H1 (cell line): ENCODE measurements around the gene PAXIP1. TPM values are rescaled to one million over a fixed set of nuclear protein-coding genes. Genes with fewer than 3 reads are reported as not detected.

Experiments used
- CTCF ChIA-PET: fragments of 300-600 bp; sonication (Branson Sonifier 250); formaldehyde crosslinking; loops from one replicate; lab custom pipeline; 2021; ENCODE audit not compliant: partially characterized antibody; lab: Charles Lee
- POLR2A ChIA-PET: fragments of 300-600 bp; sonication (Branson Sonifier 250); formaldehyde crosslinking; loops from one replicate; lab custom pipeline; 2021; ENCODE audit warnings: inconsistent platforms; ENCODE audit not compliant: partially characterized antibody; lab: Charles Lee
- DNase-seq, 2 experiments: peaks; one replicate each; pipeline versions ENCODE4 v3.0.0 to v3.0.0-alpha.2; 2010 to 2022; ENCODE audit warnings: low spot score in 2 of 2, low read depth in 1 of 2, mixed read lengths in 1 of 2
- FAIRE-seq: peaks from 2 replicates; lab custom pipeline; 2011; peaks lifted over from hg19 to GRCh38; lab: Jason Lieb, UNC
- H2AFZ ChIP-seq: 2 replicates; pipeline ENCODE4 v1.8.1; 2012; ENCODE audit warnings: low read length, inconsistent platforms
- H2AK5ac ChIP-seq: 2 replicates; pipeline ENCODE4 v1.6.1; 2013; ENCODE audit warnings: low read depth, low read length
- H2BK120ac ChIP-seq: replicated peaks from 2 replicates; pipeline ENCODE3; 2013; ENCODE audit warnings: low read depth, low read length, inconsistent platforms
- H2BK12ac ChIP-seq: 2 replicates; pipeline ENCODE4 v1.6.1; 2013; ENCODE audit warnings: low read depth, low read length
- H2BK15ac ChIP-seq: 2 replicates; pipeline ENCODE4 v1.6.1; 2013; ENCODE audit warnings: low read length
- H2BK20ac ChIP-seq: 2 replicates; pipeline ENCODE4 v1.6.1; 2013; ENCODE audit warnings: low read length
- H2BK5ac ChIP-seq: 2 replicates; pipeline ENCODE4 v1.6.1; 2013; ENCODE audit warnings: low read depth, low read length
- H3K14ac ChIP-seq: 2 replicates; pipeline ENCODE4 v1.6.1; 2013; ENCODE audit warnings: inconsistent platforms; ENCODE audit not compliant: insufficient read length
- H3K18ac ChIP-seq: 2 replicates; pipeline ENCODE4 v1.6.1; 2013; ENCODE audit warnings: low read length; ENCODE audit errors: extremely low read depth
- H3K23ac ChIP-seq: 2 replicates; pipeline ENCODE4 v1.6.1; 2013; ENCODE audit warnings: inconsistent platforms; ENCODE audit not compliant: insufficient read length
- H3K23me2 ChIP-seq: 2 replicates; pipeline ENCODE4 v1.6.1; 2013; ENCODE audit warnings: low read depth, low read length
- H3K27ac ChIP-seq: 2 replicates; pipeline ENCODE4 v1.6.1; 2011; ENCODE audit warnings: low read depth, low read length, inconsistent platforms
- H3K27me3 ChIP-seq, 4 experiments: replicated peaks in 1 of 4; 1 replicate in 1 of 4; 2 replicates in 3 of 4; pipeline versions ENCODE4 v1.6.1 to v1.8.1; 2011 to 2013; ENCODE audit warnings: low read length in 3 of 4, mild to moderate bottlenecking in 3 of 4, inconsistent platforms in 2 of 4, mixed read lengths in 2 of 4, moderate library complexity in 1 of 4; ENCODE audit not compliant: control insufficient read depth in 3 of 4, insufficient read depth in 3 of 4; ENCODE audit errors: extremely low read depth in 1 of 4
- H3K36me3 ChIP-seq, 4 experiments: 2 replicates each; pipeline versions ENCODE4 v1.6.1 to v1.8.1; 2011 to 2013; ENCODE audit warnings: mild to moderate bottlenecking in 4 of 4, low read length in 3 of 4, moderate library complexity in 2 of 4, control low read depth in 1 of 4, inconsistent platforms in 1 of 4; ENCODE audit not compliant: insufficient read depth in 4 of 4, control insufficient read depth in 2 of 4
- H3K4ac ChIP-seq: replicated peaks from 2 replicates; pipeline ENCODE3; 2013; ENCODE audit warnings: low read length, low read depth, mixed read lengths, inconsistent platforms; ENCODE audit not compliant: insufficient read length
- H3K4me1 ChIP-seq, 4 experiments: replicated peaks in 1 of 4; 1 replicate in 1 of 4; 2 replicates in 3 of 4; pipeline versions ENCODE4 v1.6.1 to v1.8.1; 2011 to 2013; ENCODE audit warnings: low read length in 3 of 4, inconsistent platforms in 2 of 4, mixed read lengths in 1 of 4; ENCODE audit not compliant: insufficient read depth in 4 of 4, control insufficient read depth in 3 of 4
- H3K4me2 ChIP-seq, 2 experiments: 2 replicates each; pipeline versions ENCODE4 v1.6.1 to v1.8.1; 2011 to 2013; ENCODE audit warnings: low read depth in 2 of 2, low read length in 2 of 2, control low read depth in 1 of 2, inconsistent platforms in 1 of 2, mild to moderate bottlenecking in 1 of 2; ENCODE audit not compliant: insufficient read depth in 1 of 2
- H3K4me3 ChIP-seq, 4 experiments: fragments of 200-600, 300-600 bp in 1 of 4; sonication (generic), shearing (Covaris generic), sonication (Bioruptor Twin) in 1 of 4; 2 replicates each; pipeline versions ENCODE4 v1.5.1 to v1.8.1; 2011 to 2016; ENCODE audit warnings: low read length in 4 of 4, low read depth in 3 of 4, control low read depth in 2 of 4, inconsistent platforms in 2 of 4, mild to moderate bottlenecking in 2 of 4, mixed read lengths in 1 of 4, moderate library complexity in 1 of 4; ENCODE audit not compliant: insufficient read depth in 2 of 4; ENCODE audit errors: extremely low read depth in 1 of 4
- H3K56ac ChIP-seq: replicated peaks from 2 replicates; pipeline ENCODE3; 2013; ENCODE audit warnings: low read depth, mild to moderate bottlenecking, mixed read lengths, low read length, inconsistent platforms; ENCODE audit not compliant: insufficient read length
- H3K79me1 ChIP-seq: 2 replicates; pipeline ENCODE4 v1.6.1; 2013; ENCODE audit warnings: low read depth, low read length, control low read depth
- H3K79me2 ChIP-seq, 2 experiments: 2 replicates each; pipeline versions ENCODE4 v1.6.1 to v1.8.1; 2012 to 2013; ENCODE audit warnings: low read length in 2 of 2, mild to moderate bottlenecking in 2 of 2, inconsistent platforms in 1 of 2; ENCODE audit not compliant: insufficient read depth in 2 of 2, control insufficient read depth in 1 of 2
- H3K9ac ChIP-seq, 4 experiments: replicated peaks in 1 of 4; 1 replicate in 1 of 4; 2 replicates in 3 of 4; pipeline versions ENCODE4 v1.6.1 to v1.8.1; 2011 to 2013; ENCODE audit warnings: low read depth in 3 of 4, low read length in 3 of 4, control low read depth in 2 of 4, mild to moderate bottlenecking in 2 of 4, moderate library complexity in 2 of 4, inconsistent platforms in 1 of 4; ENCODE audit errors: extremely low read depth in 1 of 4
- H3K9me3 ChIP-seq, 2 experiments: 2 replicates each; pipeline versions ENCODE4 v1.6.1 to v1.8.1; 2012 to 2013; ENCODE audit warnings: mild to moderate bottlenecking in 2 of 2, moderate library complexity in 2 of 2, control low read depth in 1 of 2, inconsistent platforms in 1 of 2, low read depth in 1 of 2, low read length in 1 of 2, mixed read lengths in 1 of 2; ENCODE audit not compliant: insufficient read depth in 2 of 2
- H4K20me1 ChIP-seq, 2 experiments: replicated peaks in 1 of 2; 2 replicates each; pipeline versions ENCODE3 to v1.8.1; 2011 to 2013; ENCODE audit warnings: inconsistent platforms in 2 of 2, low read length in 2 of 2, mild to moderate bottlenecking in 1 of 2; ENCODE audit not compliant: insufficient read depth in 2 of 2, control insufficient read depth in 1 of 2
- H4K5ac ChIP-seq: 2 replicates; pipeline ENCODE4 v1.6.1; 2013; ENCODE audit warnings: low read length, low read depth, mixed read lengths, inconsistent platforms; ENCODE audit not compliant: insufficient read length
- H4K8ac ChIP-seq: 2 replicates; pipeline ENCODE4 v1.8.0; 2013; ENCODE audit warnings: mild to moderate bottlenecking, moderate library complexity, low read length, inconsistent platforms; ENCODE audit not compliant: insufficient read depth; ENCODE audit errors: extremely low read depth
- H4K91ac ChIP-seq: replicated peaks from 2 replicates; pipeline ENCODE3; 2013; ENCODE audit warnings: low read length, mixed read lengths, inconsistent platforms; ENCODE audit not compliant: insufficient read length
- ASH2L ChIP-seq: fragments of 200-600, 300-600 bp; sonication (generic); IDR thresholded peaks from one replicate; pipeline ENCODE4 v1.7.1; 2017; ENCODE audit warnings: low read length
- ATF2 ChIP-seq: IDR thresholded peaks from 2 replicates; pipeline ENCODE4 v1.6.1; 2012; ENCODE audit warnings: low read length, inconsistent platforms
- CBX8 ChIP-seq: fragments of 300-800, 300-1000 bp; sonication (generic); IDR thresholded peaks from 2 replicates; pipeline ENCODE4 v1.7.1; 2016; ENCODE audit warnings: low read depth, low read length, borderline replicate concordance
- CHD2 ChIP-seq: IDR thresholded peaks from 2 replicates; pipeline ENCODE4 v1.6.1; 2012; ENCODE audit warnings: low read length, improper control_type of control experiment
- HDAC2 ChIP-seq, 2 experiments: fragments of 300-600 bp in 1 of 2; sonication (generic) in 1 of 2; IDR thresholded peaks; 2 replicates each; pipeline ENCODE4 v1.6.1; 2011 to 2012; ENCODE audit warnings: low read depth in 2 of 2, low read length in 2 of 2, mild to moderate bottlenecking in 2 of 2, moderate library complexity in 2 of 2, borderline replicate concordance in 1 of 2, inconsistent platforms in 1 of 2
- JUN ChIP-seq: IDR thresholded peaks from 2 replicates; pipeline ENCODE4 v1.6.1; 2011; ENCODE audit warnings: low read depth, mild to moderate bottlenecking, improper control_type of control experiment, low read length
- JUND ChIP-seq: IDR thresholded peaks from 2 replicates; pipeline ENCODE4 v1.6.1; 2011; ENCODE audit warnings: mild to moderate bottlenecking, improper control_type of control experiment, low read length
- POU5F1 ChIP-seq: IDR thresholded peaks from 2 replicates; pipeline ENCODE4 v1.6.1; 2011; ENCODE audit warnings: low read depth, mild to moderate bottlenecking, low read length, moderate library complexity
- RAD21 ChIP-seq, 2 experiments: IDR thresholded peaks in 1 of 2; conservative IDR thresholded peaks in 1 of 2; 2 replicates each; pipeline ENCODE4 v1.6.1; 2011; ENCODE audit warnings: low read depth in 2 of 2, low read length in 2 of 2, improper control_type of control experiment in 1 of 2, inconsistent platforms in 1 of 2, mild to moderate bottlenecking in 1 of 2, moderate library complexity in 1 of 2
- TEAD4 ChIP-seq: IDR thresholded peaks from 2 replicates; pipeline ENCODE4 v1.6.1; 2012; ENCODE audit warnings: low read depth, low read length, inconsistent platforms, mixed read lengths
- WGBS, 2 experiments: shearing (Covaris generic) in 1 of 2; methylation state at CpG; one replicate each; pipeline versions ENCODE4 v1.1.6 to v1.1.7; 2013 to 2015; ENCODE audit warnings: low lambda C conversion rate in 2 of 2, mixed read lengths in 2 of 2, inconsistent platforms in 1 of 2, low coverage in 1 of 2, missing lambda C conversion rate in 1 of 2; ENCODE audit not compliant: insufficient replicate concordance in 2 of 2, insufficient coverage in 1 of 2, insufficient read length in 1 of 2; ENCODE audit errors: extremely low coverage in 1 of 2, missing lambda C conversion rate in 1 of 2; 5-methylcytosine and 5-hydroxymethylcytosine counted together
- polyA plus RNA-seq, 7 experiments: library from polyadenylated mRNA; depleted of rRNA in 3 of 7; stranded (reverse) in 5 of 7; unstranded in 2 of 7; fragments of >200 nt in 5 of 7; fragments of 200-250 nt in 2 of 7; gene quantifications; 1 replicate in 5 of 7; 2 replicates in 1 of 7; 4 replicates in 1 of 7; pipeline versions ENCODE4 v1.2.1 to v1.2.3, GENCODE V29; 2011 to 2013; ENCODE audit warnings: missing spikeins in 2 of 7, mixed read lengths in 2 of 7
- total RNA-seq: library from RNA; stranded (reverse); fragmentation: NEBNext Ultra II Directional; extraction: Animal tissue kit (Norgen Biotek cat#: 25700); gene quantifications from 2 replicates; pipeline ENCODE4 v1.2.1, GENCODE V29; 2021
- TF ChIP-seq, protein P1 (sequence below): IDR thresholded peaks from 2 replicates; pipeline ENCODE4 v1.6.1; 2012; ENCODE audit warnings: inconsistent platforms

The PAXIP1 gene
- total and polyA plus RNA-seq, 2 of the 8 experiments (the other 6 are each of a cell fraction or from before 2014, with no cell fraction given), result 32.4 to 32.8 TPM

DNA sequence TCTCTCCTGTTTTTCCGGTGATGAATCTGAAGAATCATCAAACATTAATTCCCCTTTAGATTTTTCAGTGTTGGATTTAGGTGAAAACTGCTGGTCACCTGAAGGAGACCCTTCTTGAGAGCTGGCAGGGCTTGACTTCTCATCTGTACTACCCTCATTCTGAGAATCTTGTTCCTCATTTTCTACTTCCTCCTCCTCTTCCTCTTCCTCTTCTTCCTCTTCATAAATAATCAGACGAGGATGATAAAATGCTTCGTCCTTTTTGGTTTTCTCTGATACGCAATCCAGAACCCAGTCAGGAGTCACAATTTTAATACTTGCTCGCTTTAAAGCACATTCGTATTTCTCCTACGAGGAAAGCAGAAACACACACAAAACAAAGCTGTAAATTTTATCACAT lies 26.9 kb downstream of the PAXIP1 start:
- no peak overlapping the region for H2BK20ac ChIP-seq
- WGBS, 2 experiments, result 99% methylated on average over 7 of the region's 7 CpGs; no CpG with 5 or more reads in 1 of the 2 experiments
- peaks cover 8 to 31% (median 12%) of the 10 kb centered on the region in 4 experiments; a peak in 7 of 8 replicates for H3K36me3 ChIP-seq
- no peaks in the 10 kb centered on the region for H3K27me3 ChIP-seq
- H3K79me2 ChIP-seq, result peaks cover 2 to 31% of the 10 kb centered on the region in 2 experiments; a peak in 3 of 4 replicates
- FAIRE-seq, result no peak
- CTCF ChIA-PET, result interaction anchor here (0.7 to 3.2 kb wide), 7 partner anchors 16 to 180 kb away, joined by 3 to 14 read pairs (median 5); no protein-coding TSS in a partner anchor
- H3K9me3 ChIP-seq, result no peaks in the 10 kb centered on the region
- no peak overlapping the region for H3K4me3 ChIP-seq
- H2AFZ ChIP-seq, result no peak overlapping the region
- H4K20me1 ChIP-seq, result peaks cover 4 to 8% of the 10 kb centered on the region in 2 experiments
- no peak overlapping the region for H3K14ac ChIP-seq
- DNase-seq, result no peak
- H3K79me1 ChIP-seq, result peaks cover 6% of the 10 kb centered on the region; the same call in 1 of the 2 replicates
- no peak overlapping the region for H2BK5ac ChIP-seq
- H2BK12ac ChIP-seq, result no peak overlapping the region
- POLR2A ChIA-PET, result interaction anchor here (1.6 kb wide), 1 partner anchor 15 kb away, joined by 4 read pairs; no protein-coding TSS in a partner anchor
- no peak overlapping the region for H3K18ac ChIP-seq
- no peaks in the 10 kb centered on the region for H3K23me2 ChIP-seq
- no peak overlapping the region for H3K4me2 ChIP-seq
- no peaks in the 10 kb centered on the region for H3K4me1 ChIP-seq
- H4K5ac ChIP-seq, result no peak overlapping the region
- H4K91ac ChIP-seq, result no peak overlapping the region
- no peak overlapping the region for H3K56ac ChIP-seq
- no peak overlapping the region for H4K8ac ChIP-seq
- no peak overlapping the region for H3K4ac ChIP-seq
- H3K27ac ChIP-seq, result no peak overlapping the region
- H2BK120ac ChIP-seq, result no peak overlapping the region
- H2BK15ac ChIP-seq, result no peak overlapping the region
- H2AK5ac ChIP-seq, result no peak overlapping the region
- no peak overlapping the region for H3K9ac ChIP-seq
- no peak overlapping the region for H3K23ac ChIP-seq
- TF ChIP-seq JUND (no peak), JUN (no peak), CHD2 (no peak), POU5F1 (no peak), TEAD4 (no peak), CBX8 (no peak), ASH2L (no peak), HDAC2 (IDR thresholded peaks at IDR 0.05; ENCODE audit: borderline replicate concordance in 1 of 2, low read depth in 2 of 2, low read length in 2 of 2) (no peak), ATF2 (no peak), RAD21 (IDR thresholded peaks at IDR 0.05 in 1 of 2, conservative IDR thresholded peaks at IDR 0.05 in 1 of 2; ENCODE audit: low read depth in 2 of 2, low read length in 2 of 2) (no peak)
- TF ChIP-seq, protein P1, sequence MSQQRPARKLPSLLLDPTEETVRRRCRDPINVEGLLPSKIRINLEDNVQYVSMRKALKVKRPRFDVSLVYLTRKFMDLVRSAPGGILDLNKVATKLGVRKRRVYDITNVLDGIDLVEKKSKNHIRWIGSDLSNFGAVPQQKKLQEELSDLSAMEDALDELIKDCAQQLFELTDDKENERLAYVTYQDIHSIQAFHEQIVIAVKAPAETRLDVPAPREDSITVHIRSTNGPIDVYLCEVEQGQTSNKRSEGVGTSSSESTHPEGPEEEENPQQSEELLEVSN, result no peak
